HFFc6 (cell line): Measurements from ENCODE around the gene PRKCH. TPM values are rescaled to one million over a fixed set of nuclear protein-coding genes. Genes with fewer than 3 reads are reported as not detected.

Experiments
- DNase-seq: peaks from one replicate; pipeline ENCODE4 v3.0.0-alpha.2; 2018
- H3K27ac Mint-ChIP-seq: 2 replicates; pipeline ENCODE4 v1.8.0; 2020; ENCODE audit warnings: mild to moderate bottlenecking, mixed read lengths
- H3K27me3 Mint-ChIP-seq: 2 replicates; pipeline ENCODE4 v1.8.0; 2021; ENCODE audit warnings: mild to moderate bottlenecking, moderate library complexity, mixed read lengths; ENCODE audit not compliant: insufficient read depth
- H3K36me3 Mint-ChIP-seq: 2 replicates; pipeline ENCODE4 v1.8.0; 2021; ENCODE audit warnings: low read depth, mixed read lengths
- H3K4me1 Mint-ChIP-seq: 2 replicates; pipeline ENCODE4 v1.8.0; 2020; ENCODE audit warnings: low read depth, mixed read lengths
- H3K4me3 Mint-ChIP-seq: 2 replicates; pipeline ENCODE4 v1.8.0; 2020; ENCODE audit warnings: mild to moderate bottlenecking, moderate library complexity, mixed read lengths
- H3K9me3 Mint-ChIP-seq: 2 replicates; pipeline ENCODE4 v1.8.0; 2020; ENCODE audit warnings: mild to moderate bottlenecking, mixed read lengths
- total RNA-seq, 6 experiments: library from RNA; stranded (reverse); fragmentation: NEBNext Ultra II Directional; extraction: Animal tissue kit (Norgen Biotek cat#: 25700); gene quantifications; 2 replicates in 1 of 6; 3 replicates in 5 of 6; pipeline ENCODE4 v1.2.3, GENCODE V29; 2021
- TF ChIP-seq, protein P1 (sequence below): fragments of 200-600 bp; sonication (generic); IDR thresholded peaks from 2 replicates; pipeline ENCODE4 v1.5.0; 2021; ENCODE audit warnings: antibody characterized with exemption, mild to moderate bottlenecking

Gene PRKCH
- total RNA-seq, 6 experiments from 2014 or later = 0.17 to 1.2 (median 0.35) TPM

DNA sequence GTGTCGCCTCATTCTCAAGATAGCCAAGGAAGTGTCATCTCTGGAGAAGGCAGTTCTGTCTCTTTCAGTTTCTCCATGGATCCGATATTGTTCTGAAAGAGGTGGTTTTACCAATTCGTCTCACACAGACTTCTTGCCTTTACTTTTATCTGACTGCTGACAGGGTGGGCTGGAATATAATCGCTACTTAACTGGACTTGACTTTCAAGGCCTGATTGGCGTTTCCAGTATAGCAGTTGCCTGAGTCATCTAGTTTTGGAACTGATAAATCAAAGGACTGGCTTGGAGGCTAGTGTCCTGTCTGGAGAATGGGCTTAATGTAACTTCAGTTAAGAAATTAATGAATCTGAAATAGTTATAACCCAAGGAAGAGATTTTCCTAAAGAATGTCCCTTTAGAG, 21.6 kb downstream of the PRKCH start:
- Mint-ChIP-seq H3K9me3 (no peaks in the 10 kb centered on the region), H3K4me3 (no peak overlapping the region), H3K27me3 (peaks cover 14% of the 10 kb centered on the region), H3K4me1 (no peaks in the 10 kb centered on the region), H3K36me3 (no peaks in the 10 kb centered on the region), H3K27ac (no peak overlapping the region)
- DNase-seq = no peak
- TF ChIP-seq, protein P1, sequence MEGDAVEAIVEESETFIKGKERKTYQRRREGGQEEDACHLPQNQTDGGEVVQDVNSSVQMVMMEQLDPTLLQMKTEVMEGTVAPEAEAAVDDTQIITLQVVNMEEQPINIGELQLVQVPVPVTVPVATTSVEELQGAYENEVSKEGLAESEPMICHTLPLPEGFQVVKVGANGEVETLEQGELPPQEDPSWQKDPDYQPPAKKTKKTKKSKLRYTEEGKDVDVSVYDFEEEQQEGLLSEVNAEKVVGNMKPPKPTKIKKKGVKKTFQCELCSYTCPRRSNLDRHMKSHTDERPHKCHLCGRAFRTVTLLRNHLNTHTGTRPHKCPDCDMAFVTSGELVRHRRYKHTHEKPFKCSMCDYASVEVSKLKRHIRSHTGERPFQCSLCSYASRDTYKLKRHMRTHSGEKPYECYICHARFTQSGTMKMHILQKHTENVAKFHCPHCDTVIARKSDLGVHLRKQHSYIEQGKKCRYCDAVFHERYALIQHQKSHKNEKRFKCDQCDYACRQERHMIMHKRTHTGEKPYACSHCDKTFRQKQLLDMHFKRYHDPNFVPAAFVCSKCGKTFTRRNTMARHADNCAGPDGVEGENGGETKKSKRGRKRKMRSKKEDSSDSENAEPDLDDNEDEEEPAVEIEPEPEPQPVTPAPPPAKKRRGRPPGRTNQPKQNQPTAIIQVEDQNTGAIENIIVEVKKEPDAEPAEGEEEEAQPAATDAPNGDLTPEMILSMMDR = no peak

DNA sequence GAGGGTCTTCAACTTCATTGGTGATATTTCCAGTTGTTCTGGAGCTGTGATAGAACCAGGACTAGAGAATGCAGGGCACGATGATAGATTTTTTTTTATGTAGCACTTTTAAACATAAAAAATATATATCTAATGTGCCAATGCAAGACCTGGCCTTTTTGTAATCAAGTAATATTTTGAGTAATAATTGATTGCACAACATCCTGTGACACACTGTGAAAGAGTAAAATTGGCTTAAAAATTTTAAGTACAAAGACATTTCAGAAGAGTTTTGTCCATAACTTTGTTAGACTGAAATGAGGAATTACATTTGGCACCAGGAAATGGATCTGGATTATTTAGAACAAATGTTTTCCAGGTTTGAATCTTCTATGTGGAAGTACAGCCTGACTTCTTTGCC, 22.1 kb downstream of the PRKCH start:
- H3K27me3 Mint-ChIP-seq = peaks cover 18% of the 10 kb centered on the region
- H3K4me3 Mint-ChIP-seq = no peak overlapping the region
- TF ChIP-seq, protein P1 = no peak
- H3K9me3 Mint-ChIP-seq = no peaks in the 10 kb centered on the region
- no peaks in the 10 kb centered on the region for H3K36me3 Mint-ChIP-seq
- no peaks in the 10 kb centered on the region for H3K4me1 Mint-ChIP-seq
- DNase-seq = no peak
- no peak overlapping the region for H3K27ac Mint-ChIP-seq

DNA sequence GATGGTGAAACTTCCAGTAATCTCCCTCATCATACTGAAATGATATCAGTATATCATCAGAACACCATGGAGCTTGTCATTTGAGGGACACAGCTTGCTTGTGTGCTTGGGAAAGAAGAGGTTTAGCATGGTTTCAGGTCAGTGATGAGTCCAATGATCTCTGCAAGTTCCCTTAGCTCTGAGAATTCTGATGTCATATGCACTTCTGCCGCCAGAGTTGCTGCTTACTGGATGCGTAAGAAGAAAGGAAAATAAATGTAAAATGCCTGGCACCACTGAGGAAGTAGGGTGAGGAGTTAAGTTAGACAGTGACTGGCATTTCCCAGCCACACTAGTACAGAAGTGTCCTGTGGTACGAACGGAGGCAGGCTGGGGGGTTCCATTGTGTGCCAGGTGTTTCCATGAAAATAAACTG, 22.6 kb downstream of the PRKCH start:
- Mint-ChIP-seq H3K27ac (no peak overlapping the region), H3K36me3 (no peaks in the 10 kb centered on the region), H3K9me3 (no peaks in the 10 kb centered on the region), H3K27me3 (peaks cover 21% of the 10 kb centered on the region), H3K4me3 (no peak overlapping the region), H3K4me1 (no peaks in the 10 kb centered on the region)
- no peak for DNase-seq
- TF ChIP-seq, protein P1 = no peak

DNA sequence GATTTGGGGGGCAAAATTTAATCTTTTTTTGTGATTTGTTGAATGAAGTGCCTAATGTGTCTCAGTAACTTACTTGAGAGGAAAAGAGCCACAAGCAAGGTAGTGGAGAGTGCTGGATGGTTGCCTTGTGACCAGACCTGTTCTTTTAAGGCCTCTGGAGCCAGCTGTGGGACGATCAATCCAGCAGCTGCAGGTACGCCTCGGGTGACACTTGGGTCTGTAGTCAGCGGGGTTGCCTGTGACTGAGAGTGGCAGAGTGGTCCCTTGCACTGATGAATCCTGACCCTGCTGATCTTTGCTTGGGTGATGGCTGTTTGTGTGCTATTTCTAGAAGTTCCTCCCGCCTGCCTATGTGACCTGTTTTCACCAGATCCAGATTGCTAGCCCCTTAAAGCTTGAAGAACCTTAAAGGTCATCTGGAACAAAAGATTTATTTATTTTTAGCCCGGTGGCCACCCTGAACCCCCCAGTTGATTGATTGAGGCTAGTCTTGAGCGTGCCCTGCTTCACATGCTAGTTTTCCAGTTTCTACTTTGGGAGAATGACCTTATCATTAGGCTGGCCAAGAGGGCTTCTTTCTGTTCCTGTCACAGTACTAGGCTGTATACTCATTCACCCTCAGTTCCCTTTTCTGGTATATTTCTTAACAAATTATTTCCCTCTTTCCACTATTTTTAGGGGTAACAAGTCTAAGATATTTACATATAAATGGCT, 23.2 kb downstream of the PRKCH start:
- TF ChIP-seq, protein P1 = no peak
- Mint-ChIP-seq H3K4me1 (no peaks in the 10 kb centered on the region), H3K27me3 (peaks cover 21% of the 10 kb centered on the region), H3K9me3 (no peaks in the 10 kb centered on the region), H3K36me3 (no peaks in the 10 kb centered on the region), H3K4me3 (no peak overlapping the region), H3K27ac (no peak overlapping the region)
- no peak for DNase-seq

DNA sequence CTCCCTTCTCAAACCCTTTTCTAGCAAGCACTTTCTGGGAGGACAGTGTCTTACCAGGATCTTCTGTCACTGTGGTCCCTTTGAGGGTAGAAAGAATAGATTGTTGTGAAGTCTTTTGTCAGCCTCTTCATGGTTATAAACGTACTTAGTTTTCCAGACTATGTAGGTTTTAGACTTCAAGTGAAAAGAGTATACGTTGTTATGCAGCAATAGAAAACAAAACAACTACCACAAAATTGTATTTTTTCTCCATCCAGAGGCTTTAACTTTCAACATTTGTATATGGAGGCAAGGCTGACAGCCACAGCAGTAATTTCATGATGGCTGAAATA, 23.7 kb downstream of the PRKCH start:
- TF ChIP-seq, protein P1 = no peak
- no peak for DNase-seq
- Mint-ChIP-seq H3K4me1 (no peaks in the 10 kb centered on the region), H3K27me3 (peaks cover 18% of the 10 kb centered on the region), H3K9me3 (no peaks in the 10 kb centered on the region), H3K4me3 (no peak overlapping the region), H3K27ac (no peak overlapping the region), H3K36me3 (no peaks in the 10 kb centered on the region)
